NT2/D1 (cell line): ENCODE measurements around the gene TNFRSF11A.

Experiments used
- SUZ12 ChIP-seq: IDR thresholded peaks from 2 replicates; pipeline ENCODE4 v1.6.1; 2011; ENCODE audit not compliant: insufficient read length, insufficient read depth; ENCODE audit errors: extremely low read depth
- YY1 ChIP-seq: IDR thresholded peaks from 2 replicates; pipeline ENCODE4 v1.6.1; 2011; ENCODE audit not compliant: insufficient read length, insufficient read depth
- ZNF274 ChIP-seq: IDR thresholded peaks from 2 replicates; pipeline ENCODE4 v1.6.1; 2011; ENCODE audit warnings: mild to moderate bottlenecking, low read depth, low read length

GRCh38 chr18:62369129-62369644, 44.1 kb downstream of the TNFRSF11A start:
- TF ChIP-seq ZNF274: no peak
- TF ChIP-seq YY1: no peak
- TF ChIP-seq SUZ12: no peak
